HG02943 (cell line): ENCODE measurements around the gene DESI1.
"Not testable (repeated sequence)": the region's sequence is repeated elsewhere in the genome, so short reads cannot be mapped to it uniquely, and the experiment has no call there.

ENCODE experiments used
- ATAC-seq: cut with Tn5 transposase; IDR thresholded peaks from one replicate; pipeline ENCODE4 v1.9.1; 2021; ENCODE audit warnings: mild to moderate bottlenecking, low read depth, moderate library complexity; ENCODE audit not compliant: unreplicated experiment

Gene DESI1

GRCh38 chr22:41620589-41621098, at the start of gene DESI1:
Gene DESI1, minus strand, starts transcription at chr22:41621043. Its CDS starts 204 bp downstream, at chr22:41620839.
- ATAC-seq: peak; percentile 11

- ATAC-seq: no peak
Measured at GRCh38 chr22:41668971-41669911, 48.4 kb upstream of the DESI1 start.

- ATAC-seq: no peak
Measured at GRCh38 chr22:41664951-41665350, 44.1 kb upstream of the DESI1 start.

- no peak for ATAC-seq
Measured at GRCh38 chr22:41664490-41664889, 43.6 kb upstream of the DESI1 start.

- ATAC-seq: not testable (repeated sequence)
Measured at GRCh38 chr22:41663594-41663993, 42.8 kb upstream of the DESI1 start.

GRCh38 chr22:41661713-41662112, 40.9 kb upstream of the DESI1 start:
- ATAC-seq: no peak

- no peak for ATAC-seq
Measured at GRCh38 chr22:41661088-41661487, 40.2 kb upstream of the DESI1 start.

GRCh38 chr22:41660416-41660815, 39.6 kb upstream of the DESI1 start:
- no peak for ATAC-seq

GRCh38 chr22:41659941-41660340, 39.1 kb upstream of the DESI1 start:
- no peak for ATAC-seq

- ATAC-seq: no peak
Measured at GRCh38 chr22:41658869-41659268, 38.0 kb upstream of the DESI1 start.

GRCh38 chr22:41657709-41658108, 36.9 kb upstream of the DESI1 start:
- ATAC-seq: no peak

GRCh38 chr22:41656556-41656955, 35.7 kb upstream of the DESI1 start:
- ATAC-seq: no peak

- ATAC-seq: no peak
Measured at GRCh38 chr22:41654322-41654721, 33.5 kb upstream of the DESI1 start.

- ATAC-seq: no peak
Measured at GRCh38 chr22:41650821-41651220, 30.0 kb upstream of the DESI1 start.

- ATAC-seq: no peak
Measured at GRCh38 chr22:41650229-41650628, 29.4 kb upstream of the DESI1 start.

- ATAC-seq: no peak
Measured at GRCh38 chr22:41648432-41648831, 27.6 kb upstream of the DESI1 start.

GRCh38 chr22:41647771-41648170, 26.9 kb upstream of the DESI1 start:
- no peak for ATAC-seq

GRCh38 chr22:41642331-41643110, 21.7 kb upstream of the DESI1 start:
- ATAC-seq: no peak

GRCh38 chr22:41641854-41642253, 21.0 kb upstream of the DESI1 start:
- no peak for ATAC-seq

GRCh38 chr22:41638748-41639147, 17.9 kb upstream of the DESI1 start:
- no peak for ATAC-seq

- ATAC-seq: no peak
Measured at GRCh38 chr22:41638124-41638523, 17.3 kb upstream of the DESI1 start.
